Occipital lobe (tissue), 2 donors: Measurements from ENCODE around the gene SLC14A1. TPM values are rescaled to one million over a fixed set of nuclear protein-coding genes. Genes with fewer than 3 reads are reported as not detected.
"Not testable (repeated sequence)": the region's sequence is repeated elsewhere in the genome, so short reads cannot be mapped to it uniquely, and the experiment has no call there.

Source experiments
- DNase-seq: peaks from one replicate; lab custom pipeline; 2025; lab: John Stamatoyannopoulos, UW
- total RNA-seq: library from RNA; depleted of rRNA; stranded (reverse); fragments of >200 nt; gene quantifications from one replicate; pipeline ENCODE4 v1.2.3, GENCODE V29; 2014

The SLC14A1 gene
- total RNA-seq, 1 donor from 2014 or later = 4.1 TPM

DNA sequence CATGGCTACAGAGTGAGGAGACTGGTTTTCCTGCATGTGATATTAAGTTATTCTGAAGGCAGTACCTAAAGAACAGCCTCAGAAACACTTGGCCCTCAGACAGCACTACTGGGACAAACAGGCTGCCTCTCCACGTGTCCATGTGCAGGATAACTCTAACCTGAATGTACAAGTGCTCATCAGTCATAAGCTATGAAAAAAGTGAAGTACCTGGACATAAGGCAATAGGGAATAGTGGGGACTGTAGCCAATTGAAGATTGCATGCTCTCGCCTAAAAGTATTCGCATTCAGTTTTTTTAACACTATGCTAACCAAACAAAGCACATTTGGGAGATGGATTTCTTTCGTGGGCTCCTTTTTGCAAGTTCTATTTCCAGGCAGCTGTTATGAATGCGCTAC is 33.0 kb downstream of the SLC14A1 start:
- DNase-seq = no peak

DNA sequence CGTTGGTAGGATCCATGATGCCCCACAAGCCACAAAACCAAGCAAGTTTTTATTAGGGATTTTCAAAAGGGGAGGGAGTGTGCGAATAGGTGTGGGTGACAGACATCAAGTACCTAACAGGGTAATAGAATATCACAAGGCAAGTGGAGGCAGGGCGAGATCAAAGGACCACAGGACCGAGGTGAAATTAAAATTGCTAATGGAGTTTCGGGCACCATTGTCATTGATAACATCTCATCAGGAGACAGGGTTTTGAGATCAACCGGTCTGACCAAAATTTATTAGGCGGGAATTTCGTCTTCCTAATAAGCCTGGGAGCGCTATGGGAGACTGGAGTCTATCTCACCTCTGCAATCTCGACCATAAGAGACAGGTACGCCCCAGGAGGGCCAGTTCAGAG is 33.7 kb downstream of the SLC14A1 start:
- not testable (repeated sequence) for DNase-seq

DNA sequence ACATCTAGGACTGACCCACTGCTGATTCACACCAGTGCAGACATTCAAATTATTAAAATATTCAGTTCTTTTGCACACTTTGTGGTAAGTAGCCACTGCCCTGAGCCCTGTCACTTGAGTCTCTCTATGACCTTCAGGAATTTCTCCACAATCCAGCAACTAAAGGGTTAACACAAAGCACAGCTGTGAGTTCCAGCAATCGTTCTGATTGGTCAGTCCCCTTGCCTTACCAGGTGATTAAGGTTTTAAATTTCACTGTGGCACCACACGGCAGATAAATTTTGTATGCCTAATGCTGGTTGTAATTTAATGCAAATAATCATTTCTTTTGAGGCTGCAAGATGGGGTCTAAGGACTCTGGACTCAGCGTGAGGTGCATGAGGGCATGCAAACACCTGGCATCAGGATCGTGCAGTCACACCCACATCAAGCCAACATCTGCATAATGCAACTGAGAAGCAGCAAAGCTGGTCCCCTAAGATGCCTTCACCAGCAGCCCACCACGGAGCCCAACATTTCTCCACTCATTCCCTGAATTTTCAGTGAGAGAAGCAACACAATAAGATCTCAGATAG is 36.6 kb downstream of the SLC14A1 start:
- DNase-seq = no peak

DNA sequence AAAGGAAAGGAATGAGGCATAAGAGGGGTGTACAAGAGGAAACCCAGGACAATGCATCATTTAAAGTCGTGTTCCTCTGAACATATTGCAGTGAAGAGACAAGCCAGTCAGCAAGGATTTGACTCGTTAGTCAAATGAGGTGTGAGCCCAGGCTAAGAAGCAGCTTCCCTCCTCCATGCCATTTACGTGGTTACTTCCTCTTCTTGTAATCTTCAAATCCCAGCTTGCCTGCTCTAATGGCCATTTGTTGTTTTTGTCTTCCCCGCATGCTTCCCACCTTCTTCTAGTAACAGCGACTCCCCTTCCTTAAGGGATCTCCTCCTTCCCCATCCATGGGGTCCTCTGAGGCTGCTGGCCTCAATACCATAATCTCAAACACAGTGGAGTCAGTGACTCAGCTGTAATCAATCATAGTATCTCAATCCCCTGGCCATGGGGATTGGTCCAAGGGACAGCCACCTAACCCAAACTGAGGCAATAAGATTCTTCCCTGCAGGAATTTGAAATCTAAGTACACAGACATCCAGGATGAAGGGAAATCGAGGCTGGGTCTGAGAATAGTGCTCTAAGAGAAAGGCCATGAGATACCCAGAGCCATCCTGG is 37.6 kb downstream of the SLC14A1 start:
- DNase-seq = no peak

DNA sequence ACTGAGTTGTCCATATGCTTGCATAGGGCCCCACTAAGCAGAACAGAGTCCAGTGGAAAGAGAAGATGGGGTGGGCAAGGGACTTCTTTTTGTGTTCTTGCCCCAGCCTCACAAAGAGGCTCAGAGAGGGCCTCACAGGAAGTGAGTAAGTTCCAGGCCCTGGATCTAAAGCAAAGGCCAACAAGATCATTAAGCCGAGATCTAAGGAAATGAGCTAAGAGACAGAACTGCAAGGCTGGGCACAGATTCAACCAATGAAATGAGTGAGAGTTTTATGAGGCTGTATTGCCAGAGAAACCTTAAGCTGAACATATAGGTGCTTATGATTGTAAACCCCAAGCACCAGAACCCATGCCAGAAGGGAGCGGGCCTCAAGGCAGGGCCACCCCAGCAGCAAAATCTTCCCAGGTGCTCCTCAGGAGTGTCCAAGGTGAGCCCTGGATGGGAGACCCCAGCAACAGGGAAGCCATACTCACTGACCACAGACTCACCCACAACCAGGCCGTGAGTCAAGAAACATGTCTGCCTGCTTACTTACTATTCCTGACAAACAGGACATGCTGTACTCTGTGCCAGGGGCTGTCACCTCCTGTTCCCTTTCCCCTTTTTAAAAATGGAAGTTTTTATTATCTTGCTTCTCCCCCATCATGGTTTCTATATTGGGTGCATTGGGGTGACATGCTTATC is 40.2 kb downstream of the SLC14A1 start:
- no peak for DNase-seq

DNA sequence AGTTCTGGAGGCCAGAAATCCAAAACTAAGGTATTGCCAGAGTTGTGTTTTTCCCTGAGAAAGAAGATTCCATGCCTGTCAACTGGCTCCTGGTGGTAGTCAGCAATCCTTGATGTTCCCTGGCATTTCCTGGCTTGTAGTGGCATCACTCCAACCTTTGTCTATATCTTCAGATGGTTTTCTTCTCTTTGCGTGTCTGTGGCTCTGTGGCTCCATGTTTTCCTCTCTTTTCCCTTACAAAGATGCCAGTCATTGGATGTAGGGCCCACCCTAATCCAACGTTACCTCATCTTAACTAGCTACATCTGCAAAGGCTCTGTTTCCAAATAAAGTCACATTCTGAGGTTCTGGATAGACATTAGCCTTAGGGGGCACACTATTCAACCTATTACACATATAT is 41.8 kb downstream of the SLC14A1 start:
- no peak for DNase-seq

DNA sequence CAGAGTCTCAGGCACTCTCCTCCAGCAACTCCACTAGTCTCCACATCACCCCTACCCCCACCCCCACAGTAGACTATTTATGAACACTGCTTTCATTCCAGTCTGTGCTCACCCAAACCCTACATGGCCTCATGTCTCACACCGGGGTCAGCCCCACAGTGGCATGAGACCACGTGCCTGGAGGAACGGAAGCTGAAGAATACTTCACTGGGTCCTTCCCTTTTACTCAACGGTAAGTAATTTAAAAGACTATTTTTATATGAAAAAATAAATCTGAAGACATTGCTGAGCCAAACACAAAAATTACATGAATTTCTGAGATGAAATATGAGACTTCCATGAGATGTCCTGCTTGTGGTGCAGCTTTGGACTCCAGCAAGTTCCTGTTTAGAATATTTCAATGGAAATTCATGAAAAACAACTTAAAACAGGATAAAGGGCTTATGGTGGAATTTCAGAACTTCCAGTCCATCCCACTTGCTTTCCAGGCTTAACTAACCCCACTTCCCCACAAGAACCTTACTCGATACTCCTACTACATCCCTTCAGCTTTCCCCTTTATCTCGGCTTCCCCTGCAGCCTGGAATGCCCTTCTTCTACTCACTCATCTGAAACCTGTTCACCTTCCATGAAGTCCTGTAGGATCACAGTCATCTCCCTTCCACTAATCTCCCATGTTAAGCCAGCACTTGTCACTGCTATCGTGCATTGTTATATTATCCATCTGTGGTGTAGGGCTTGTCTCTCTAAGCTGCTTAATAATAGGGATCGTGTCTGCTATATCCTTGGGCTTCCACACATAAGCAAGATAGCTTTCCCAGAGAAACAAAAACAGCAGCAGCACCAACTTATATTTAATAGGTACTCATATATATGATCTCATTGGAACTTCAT is 47.9 kb downstream of the SLC14A1 start:
- DNase-seq = no peak

DNA sequence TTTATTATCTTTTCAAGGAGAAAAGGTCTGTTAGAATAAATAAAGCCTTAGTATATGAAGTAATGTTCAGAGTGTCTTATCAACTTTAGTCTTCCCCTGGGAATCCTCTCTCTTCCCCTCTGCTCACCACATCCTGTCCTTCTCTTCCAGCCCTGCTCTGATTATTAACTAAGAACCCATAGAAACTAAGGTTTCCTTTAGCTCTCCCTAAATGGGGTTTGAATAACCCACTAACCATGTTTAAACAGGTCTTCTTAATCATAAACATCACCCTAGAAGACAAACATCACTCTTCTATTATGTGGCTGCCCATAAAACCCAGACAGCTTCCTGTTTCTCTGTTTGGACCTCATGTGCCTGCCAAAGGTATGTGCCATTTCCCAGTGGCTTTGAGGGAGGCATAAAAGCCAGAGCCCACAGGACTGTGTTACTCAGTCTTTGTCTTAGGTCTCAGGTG is 50.1 kb downstream of the SLC14A1 start:
- no peak for DNase-seq

DNA sequence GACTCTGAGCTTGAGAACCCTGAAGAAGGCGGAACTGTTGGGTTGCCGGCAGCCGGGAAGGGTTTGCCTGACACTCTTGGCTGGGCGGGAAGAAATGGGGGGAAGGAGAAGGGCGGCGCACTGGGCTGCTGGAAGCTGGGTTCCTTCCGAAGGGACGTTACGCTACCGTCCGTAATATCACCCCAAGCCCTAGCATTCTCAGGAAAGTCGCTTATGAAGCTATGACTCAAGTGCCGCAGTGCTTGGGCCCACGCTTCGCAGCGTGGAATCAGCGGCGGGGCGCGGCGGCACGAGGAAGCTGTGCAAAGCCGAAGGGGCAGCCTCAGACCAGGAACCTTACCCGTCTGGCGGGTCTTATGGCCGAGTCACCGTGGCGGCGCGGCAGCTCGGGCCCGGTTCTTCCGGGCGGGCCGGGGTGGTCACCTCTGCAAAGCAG is 51.3 kb downstream of the SLC14A1 start:
- DNase-seq = peak; percentile 70

DNA sequence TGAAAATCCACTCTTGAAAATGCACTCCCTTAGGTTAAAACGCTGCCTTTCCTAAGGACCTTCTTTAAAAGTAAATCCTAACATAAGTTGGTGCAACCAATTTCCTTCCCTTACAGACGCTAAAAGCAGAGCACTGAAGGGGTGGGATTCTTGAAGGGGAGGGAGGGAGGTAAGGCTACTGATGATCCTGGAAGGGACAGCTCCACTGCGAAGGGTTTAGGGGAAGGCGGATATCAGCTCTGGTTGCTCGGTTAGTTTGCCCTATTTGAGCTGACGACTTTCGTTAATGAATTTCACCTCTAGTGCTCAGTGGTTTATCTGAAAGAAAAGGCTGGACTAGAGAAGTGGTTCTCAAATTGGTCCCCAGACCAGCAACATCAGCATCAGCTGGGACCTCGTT is 51.8 kb downstream of the SLC14A1 start:
- no peak for DNase-seq

DNA sequence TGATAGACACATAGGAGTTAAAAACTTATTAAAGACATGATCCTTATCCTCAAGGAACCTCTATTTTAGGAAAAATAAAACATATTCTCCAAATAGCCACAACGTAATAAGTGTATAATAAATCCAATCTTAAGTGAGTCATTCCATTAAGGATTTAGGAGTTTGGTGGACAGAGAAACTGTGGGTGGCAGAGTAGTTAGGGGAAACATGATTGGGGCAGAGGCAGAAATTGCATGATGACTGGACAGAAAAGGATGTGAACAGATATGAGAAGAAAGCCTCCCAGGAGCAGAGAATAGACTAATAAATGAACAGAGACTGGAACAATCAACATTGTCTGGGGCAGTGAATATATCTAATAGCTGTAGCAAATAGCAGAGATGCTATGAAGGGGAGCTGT is 53.4 kb downstream of the SLC14A1 start:
- no peak for DNase-seq

DNA sequence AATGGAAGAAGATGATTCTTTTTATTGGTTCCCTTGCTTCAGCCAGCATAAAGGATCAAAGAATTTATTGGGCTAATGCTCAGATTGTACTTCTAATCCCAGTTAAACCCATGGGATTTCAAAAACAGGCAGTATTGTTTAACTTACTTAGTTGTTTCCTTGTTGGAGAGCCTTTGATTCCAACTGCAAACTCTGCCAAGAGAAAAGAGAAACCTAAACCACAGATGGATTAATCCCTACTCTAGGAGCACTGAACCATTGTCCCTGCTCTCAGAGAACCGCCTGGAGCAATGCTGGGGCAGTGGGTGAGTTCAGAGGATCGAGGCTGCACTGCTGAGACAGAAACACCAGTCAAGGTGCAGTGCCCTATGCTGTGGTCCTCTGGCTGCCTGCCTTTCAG is 56.6 kb downstream of the SLC14A1 start:
- DNase-seq = no peak

DNA sequence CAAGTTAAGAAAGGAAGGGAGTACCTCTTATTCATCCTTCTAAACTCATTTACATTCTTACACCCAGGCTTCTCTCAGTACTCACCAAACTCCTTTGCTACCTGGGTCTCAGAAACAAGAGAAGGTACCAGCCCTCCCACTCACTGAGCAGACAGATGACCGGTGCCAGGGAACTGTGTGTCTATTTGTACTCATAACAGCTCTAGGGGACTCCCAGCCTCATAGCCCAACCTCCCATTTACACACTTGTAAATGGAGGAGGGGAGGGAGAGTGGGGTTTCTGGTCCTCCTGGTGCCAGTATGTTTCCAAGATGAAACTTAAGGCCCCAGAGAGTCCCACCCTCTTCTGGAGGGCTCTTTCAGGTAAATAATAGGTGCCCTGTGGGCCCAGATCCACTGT is 58.7 kb downstream of the SLC14A1 start:
- no peak for DNase-seq

DNA sequence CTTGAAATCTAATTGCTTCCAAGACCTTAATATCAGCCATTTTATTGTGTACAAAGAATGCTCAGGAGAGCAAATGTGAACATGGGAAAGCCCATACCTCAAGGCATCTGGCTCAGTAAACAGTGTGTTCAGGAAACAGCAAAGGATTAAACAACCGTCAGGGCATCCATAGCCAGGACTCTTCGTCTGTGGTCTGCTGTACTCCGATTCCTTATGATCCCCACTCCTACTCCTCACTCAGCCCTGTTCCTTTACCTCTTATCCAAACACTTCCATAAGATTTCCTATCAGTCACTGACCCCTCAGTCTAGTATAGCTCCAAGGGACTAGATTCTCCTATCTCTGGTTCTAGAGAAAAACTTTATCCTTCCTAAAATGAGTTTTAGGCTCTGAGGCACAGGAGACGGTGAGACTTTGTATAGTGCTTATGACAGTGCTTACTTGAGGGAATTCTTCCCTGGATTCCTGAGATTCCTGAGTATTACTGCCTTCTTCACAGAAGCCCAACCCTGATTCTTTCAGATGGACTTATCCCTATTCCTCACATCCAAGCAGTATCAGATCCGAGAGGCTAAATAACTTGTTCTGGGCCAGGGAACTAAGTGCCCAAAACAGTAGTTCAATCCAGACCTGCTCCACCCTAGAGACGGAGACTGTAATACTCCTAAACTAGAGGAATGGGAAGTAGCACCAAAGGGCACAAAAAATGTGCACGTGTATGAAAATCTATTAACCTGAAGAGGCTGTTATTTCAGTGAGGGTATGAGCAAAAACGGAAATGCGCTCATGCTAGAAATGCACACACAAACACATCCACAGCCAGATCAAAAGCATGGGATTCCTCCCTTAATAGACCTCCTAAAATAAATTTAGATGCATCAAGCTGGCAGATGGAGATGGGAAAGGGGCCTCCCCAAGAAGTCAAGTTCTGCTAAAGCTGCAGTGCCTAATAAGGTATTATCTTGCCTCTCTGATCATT is 59.4 kb downstream of the SLC14A1 start:
- DNase-seq = no peak

DNA sequence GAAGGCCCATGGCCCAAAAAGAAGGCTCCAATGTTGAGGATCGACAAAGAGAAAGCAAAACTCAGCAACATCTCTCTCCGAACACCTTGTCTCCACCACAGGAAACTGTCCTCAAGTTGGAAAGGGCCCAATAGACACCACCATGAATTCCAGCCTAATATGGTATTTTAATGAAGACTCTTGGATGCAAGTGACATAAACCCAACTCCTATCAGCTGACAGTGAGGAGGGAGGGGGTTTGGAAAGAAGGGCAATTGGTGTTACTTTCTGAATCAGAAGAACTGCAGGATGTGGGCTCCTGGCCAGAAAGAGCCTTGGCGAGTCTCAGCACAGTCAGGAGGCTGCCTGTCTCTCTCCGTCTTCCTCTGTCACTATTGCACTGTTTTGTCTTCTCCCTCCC is 61.2 kb downstream of the SLC14A1 start:
- no peak for DNase-seq

DNA sequence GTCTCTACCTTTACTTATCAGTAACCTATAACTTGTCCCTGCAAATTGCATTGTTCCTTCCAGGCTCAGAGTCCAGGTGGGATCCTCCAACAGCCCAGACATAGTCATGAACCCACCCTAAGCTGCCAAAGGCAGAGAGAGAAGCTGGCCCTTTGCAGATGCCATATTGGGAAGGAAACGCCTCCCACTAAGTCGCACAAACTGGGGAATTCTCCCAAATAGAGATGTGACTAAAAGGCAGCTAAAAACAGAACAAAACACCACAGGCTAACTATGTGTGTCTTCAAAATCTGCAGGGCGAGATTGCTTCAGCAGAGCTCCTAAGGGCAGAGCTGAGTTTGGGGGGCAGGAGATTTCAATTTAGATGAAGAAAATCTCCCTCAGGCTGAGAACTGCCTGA is 63.0 kb downstream of the SLC14A1 start:
- no peak for DNase-seq

DNA sequence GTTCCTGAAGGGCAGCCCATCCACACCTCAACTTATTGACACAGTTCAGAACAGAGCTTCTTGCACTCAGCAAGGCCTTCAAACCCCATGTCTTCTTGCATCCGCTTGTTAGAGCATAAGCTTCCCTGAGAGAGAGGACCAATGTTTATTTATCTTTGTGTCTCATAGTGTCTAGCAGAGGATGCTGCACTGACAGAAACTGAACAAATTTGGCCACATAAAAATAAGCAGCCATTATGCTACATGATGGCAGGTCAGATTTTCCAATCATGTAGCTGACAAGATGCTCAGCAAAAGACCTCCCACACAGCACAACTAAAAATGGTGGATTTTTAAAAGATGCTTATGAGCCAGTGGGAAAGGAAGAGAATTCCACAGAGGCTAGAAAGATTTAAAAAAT is 63.4 kb downstream of the SLC14A1 start:
- no peak for DNase-seq

DNA sequence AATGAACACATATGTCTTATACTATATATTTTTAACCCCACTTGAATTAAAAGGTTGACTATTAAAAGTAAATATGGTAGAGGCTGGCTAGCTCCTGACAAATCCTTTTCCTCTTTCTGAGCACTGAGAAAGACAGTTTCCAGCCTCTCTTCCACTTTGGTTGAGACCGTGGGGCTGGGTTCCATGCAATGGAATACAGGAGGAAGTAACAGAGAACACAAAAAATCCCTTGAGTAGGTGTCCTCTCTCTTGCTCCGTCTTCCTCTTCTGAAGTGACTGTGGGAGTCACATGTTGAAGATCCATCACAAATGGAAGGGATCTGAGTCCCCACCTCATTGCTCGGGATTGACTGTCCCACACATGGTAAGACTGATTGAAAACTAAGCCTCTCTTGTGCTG is 64.9 kb downstream of the SLC14A1 start:
- no peak for DNase-seq

DNA sequence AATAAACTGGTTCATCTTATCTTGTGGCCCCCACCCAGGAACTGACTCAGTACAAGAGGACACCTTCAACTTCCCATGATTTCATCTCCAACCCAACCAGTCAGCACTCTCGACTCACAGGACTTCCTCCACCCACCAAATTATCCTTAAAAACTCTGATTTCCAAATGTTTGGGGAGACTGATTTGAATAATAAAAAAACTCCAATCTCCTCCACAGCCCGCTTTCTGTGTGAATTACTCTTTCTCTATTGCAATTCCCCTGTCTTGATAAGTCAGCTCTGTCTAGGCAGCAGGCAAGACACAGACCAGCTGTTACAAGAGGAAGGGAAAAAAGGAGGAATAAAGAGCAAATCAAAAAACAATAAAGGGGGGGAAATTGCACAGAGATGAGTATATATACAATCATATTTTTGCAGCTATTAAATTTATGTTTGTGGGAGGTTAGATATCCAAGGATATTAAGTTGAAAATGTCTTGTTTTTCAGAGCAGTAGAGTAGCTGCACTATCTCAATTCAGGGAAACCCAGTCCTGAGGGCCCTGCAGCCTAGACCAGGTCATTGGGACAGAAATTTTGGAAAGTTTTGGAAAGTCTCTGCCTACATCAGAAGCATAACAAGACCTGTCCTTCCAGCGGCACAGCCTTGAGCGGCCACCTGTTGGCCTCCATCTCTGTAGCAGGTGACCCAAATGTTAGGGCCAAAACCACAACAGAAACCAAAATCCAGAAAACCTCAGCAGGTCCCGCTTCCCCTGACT is 68.7 kb downstream of the SLC14A1 start:
- DNase-seq = no peak
